HG03571 (cell line): ENCODE measurements around the gene LIPC.
"Not testable (repeated sequence)": the region's sequence is repeated elsewhere in the genome, so short reads cannot be mapped to it uniquely, and the experiment has no call there.

Experiments
- ATAC-seq: cut with Tn5 transposase; IDR thresholded peaks from one replicate; pipeline ENCODE4 v1.9.1; 2021; ENCODE audit not compliant: unreplicated experiment

The LIPC gene

GRCh38 chr15:58603927-58604326 lies 172.1 kb downstream of the LIPC start:
- ATAC-seq = not testable (repeated sequence)

- no peak for ATAC-seq
Observed at GRCh38 chr15:58604455-58604923, 172.7 kb downstream of the LIPC start.

GRCh38 chr15:58605931-58606530 lies 174.2 kb downstream of the LIPC start:
- ATAC-seq = no peak

- no peak for ATAC-seq
Observed at GRCh38 chr15:58606577-58607080, 174.8 kb downstream of the LIPC start.

GRCh38 chr15:58608129-58608590 lies 176.4 kb downstream of the LIPC start:
- no peak for ATAC-seq

GRCh38 chr15:58608711-58609110 lies 176.9 kb downstream of the LIPC start:
- no peak for ATAC-seq

GRCh38 chr15:58611731-58612676 lies 180.2 kb downstream of the LIPC start:
- ATAC-seq = no peak

GRCh38 chr15:58616171-58616570 lies 184.4 kb downstream of the LIPC start:
- no peak for ATAC-seq
